Activated naive CD8-positive, alpha-beta T cell treated with anti-CD3 and anti-CD28 coated beads, Interleukin-2, amount 10 ng/mL, durations not matched to agents 7 days and 5 days (primary cell): ENCODE results near the gene LTA4H. TPM values are rescaled to one million over a fixed set of nuclear protein-coding genes. Genes with fewer than 3 reads are reported as not detected.
A peak's percentile ranks its signal among the peaks of the same experiment; 100 is the strongest.
"Not testable (repeated sequence)": the region's sequence is repeated elsewhere in the genome, so short reads cannot be mapped to it uniquely, and the experiment has no call there.

Experiments
- ATAC-seq: fragments of 150-1000 bp; cut with Tn5 transposase; one replicate; pipeline ENCODE4 v1.10.0; 2021; ENCODE audit warnings: low read depth, moderate library complexity
- POLR2A ChIA-PET: fragments of 350-600 bp; sonication (Branson Sonifier 250); formaldehyde crosslinking; loops from one replicate; lab custom pipeline; 2021; ENCODE audit warnings: antibody characterized with exemption; lab: Charles Lee
- DNase-seq: peaks from one replicate; pipeline ENCODE4 v3.0.0; 2021
- H3K27ac Mint-ChIP-seq: one replicate; pipeline ENCODE4 v1.8.0; 2022; ENCODE audit warnings: mild to moderate bottlenecking, mixed read lengths
- H3K27me3 Mint-ChIP-seq: one replicate; pipeline ENCODE4 v1.8.0; 2022; ENCODE audit warnings: mild to moderate bottlenecking, moderate library complexity, mixed read lengths
- H3K36me3 Mint-ChIP-seq: one replicate; pipeline ENCODE4 v1.8.0; 2021; ENCODE audit warnings: mild to moderate bottlenecking, mixed read lengths
- H3K4me1 Mint-ChIP-seq: one replicate; pipeline ENCODE4 v1.8.0; 2021; ENCODE audit warnings: mixed read lengths
- H3K4me3 Mint-ChIP-seq: one replicate; pipeline ENCODE4 v1.8.0; 2022; ENCODE audit warnings: mild to moderate bottlenecking, moderate library complexity, mixed read lengths
- H3K9me3 Mint-ChIP-seq: one replicate; pipeline ENCODE4 v1.8.0; 2021; ENCODE audit warnings: mixed read lengths
- total RNA-seq, 2 experiments: library from RNA; stranded (reverse); gene quantifications; one replicate each; pipeline ENCODE4 v1.2.3, GENCODE V29; 2021

Gene LTA4H
- total RNA-seq, 2 experiments from 2014 or later = 49.2 to 50.7 TPM

GRCh38 chr12:96068111-96068510 is 32.7 kb upstream of the LTA4H start:
- peaks cover 2% of the 10 kb centered on the region for H3K27me3 Mint-ChIP-seq
- POLR2A ChIA-PET = interaction anchor here (1.3 kb wide), 1 partner anchor 142 kb away, joined by 4 read pairs; no protein-coding TSS in a partner anchor
- peaks cover 17% of the 10 kb centered on the region for H3K4me1 Mint-ChIP-seq
- no peaks in the 10 kb centered on the region for H3K9me3 Mint-ChIP-seq
- H3K36me3 Mint-ChIP-seq = no peaks in the 10 kb centered on the region
- DNase-seq (no peak), ATAC-seq (no peak)
- H3K4me3 Mint-ChIP-seq = no peak overlapping the region
- H3K27ac Mint-ChIP-seq = no peak overlapping the region

GRCh38 chr12:96065776-96066175 is 30.4 kb upstream of the LTA4H start:
- H3K27ac Mint-ChIP-seq, H3K9me3 Mint-ChIP-seq, POLR2A ChIA-PET, H3K4me3 Mint-ChIP-seq, H3K36me3 Mint-ChIP-seq, H3K27me3 Mint-ChIP-seq, ATAC-seq, DNase-seq: not testable (repeated sequence)
- peaks cover 20% of the 10 kb centered on the region for H3K4me1 Mint-ChIP-seq

GRCh38 chr12:96064966-96065365 is 29.6 kb upstream of the LTA4H start:
- H3K27ac Mint-ChIP-seq = no peak overlapping the region
- H3K36me3 Mint-ChIP-seq = no peaks in the 10 kb centered on the region
- no peak overlapping the region for H3K4me3 Mint-ChIP-seq
- peaks cover 20% of the 10 kb centered on the region for H3K4me1 Mint-ChIP-seq
- no peaks in the 10 kb centered on the region for H3K27me3 Mint-ChIP-seq
- DNase-seq = no peak
- no peak for ATAC-seq
- no peaks in the 10 kb centered on the region for H3K9me3 Mint-ChIP-seq
- POLR2A ChIA-PET = no interaction called here

DNA sequence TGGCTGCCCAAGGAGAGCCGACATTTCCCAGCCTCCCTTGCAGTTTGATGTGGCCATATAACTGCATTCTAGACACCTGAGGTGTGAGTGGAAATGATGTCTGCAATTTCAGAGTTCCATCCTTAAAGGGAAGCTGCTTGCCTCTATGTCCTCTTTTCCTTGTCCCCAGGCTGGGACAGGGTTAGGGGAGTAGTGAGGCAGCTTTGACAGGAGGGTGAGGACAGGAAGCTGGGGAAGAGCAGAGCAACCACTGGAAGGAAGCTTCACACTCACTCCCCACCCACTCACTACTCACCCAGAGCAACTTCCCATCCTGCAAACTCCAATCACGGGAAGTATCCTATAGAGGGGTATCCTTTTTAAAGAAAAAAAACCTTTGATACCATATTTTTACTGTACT is 28.9 kb upstream of the LTA4H start:
- DNase-seq (no peak), ATAC-seq (peak; percentile 8)
- no peak overlapping the region for H3K4me3 Mint-ChIP-seq
- H3K9me3 Mint-ChIP-seq = no peaks in the 10 kb centered on the region
- H3K36me3 Mint-ChIP-seq = no peaks in the 10 kb centered on the region
- POLR2A ChIA-PET = interaction anchor here (1.4 kb wide), 1 partner anchor 453 kb away, joined by 4 read pairs; no protein-coding TSS in a partner anchor
- peaks cover 19% of the 10 kb centered on the region for H3K4me1 Mint-ChIP-seq
- no peaks in the 10 kb centered on the region for H3K27me3 Mint-ChIP-seq
- H3K27ac Mint-ChIP-seq = peak overlapping the region; percentile 38

DNA sequence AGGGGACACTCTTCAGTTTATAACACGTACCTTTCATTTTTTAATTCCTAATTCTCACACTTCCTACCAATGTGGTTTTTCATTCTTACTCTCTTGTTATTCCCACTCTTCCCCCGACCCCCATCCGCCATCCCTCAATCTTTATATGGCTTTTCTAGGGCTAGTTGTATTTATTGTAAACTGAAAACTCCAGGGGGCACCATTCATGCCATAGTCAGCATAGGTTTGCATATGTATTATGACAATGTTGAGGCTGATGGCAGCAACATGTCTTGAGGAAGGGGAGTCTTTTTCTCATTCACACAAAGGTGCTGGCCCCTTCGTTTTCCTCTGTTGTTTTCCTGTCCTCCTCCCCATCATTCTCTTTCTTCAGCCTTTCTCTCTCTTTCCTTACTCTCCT is 27.7 kb upstream of the LTA4H start:
- Mint-ChIP-seq H3K27ac (peak overlapping the region; percentile 7), H3K4me3 (no peak overlapping the region), H3K4me1 (peaks cover 19% of the 10 kb centered on the region), H3K27me3 (no peaks in the 10 kb centered on the region), H3K36me3 (no peaks in the 10 kb centered on the region), H3K9me3 (no peaks in the 10 kb centered on the region)
- ATAC-seq (peak; percentile 34), DNase-seq (no peak)
- POLR2A ChIA-PET = interaction anchor here (1.4 kb wide), 1 partner anchor 454 kb away, joined by 4 read pairs; no protein-coding TSS in a partner anchor

DNA sequence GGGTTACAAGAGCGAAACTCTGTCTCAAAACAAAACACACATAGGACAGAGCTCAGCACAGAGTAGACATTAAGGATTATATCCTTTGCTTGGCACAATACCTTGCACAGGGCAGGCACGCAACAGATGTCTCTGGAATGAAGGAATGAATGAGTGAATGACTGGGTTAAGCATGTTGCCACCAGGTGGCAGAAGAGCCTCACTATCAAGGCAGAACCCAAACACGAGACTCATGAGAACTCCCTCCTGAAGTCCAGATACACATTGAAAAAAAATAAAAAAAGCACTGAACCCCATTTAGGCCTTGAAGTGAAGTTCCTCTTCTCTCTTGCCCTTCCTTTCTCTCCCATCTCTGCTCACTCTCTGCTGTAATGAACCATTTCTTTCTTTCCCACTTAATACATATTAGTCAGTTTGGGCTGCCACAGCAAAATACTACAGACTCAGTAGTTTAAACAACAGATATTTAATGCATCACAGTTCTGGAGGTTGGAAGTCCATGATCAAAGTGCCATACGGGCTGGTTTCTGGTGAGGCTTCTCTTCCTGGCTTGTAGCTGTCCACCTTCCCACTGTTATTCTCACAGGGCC is 26.6 kb upstream of the LTA4H start:
- no peak overlapping the region for H3K4me3 Mint-ChIP-seq
- DNase-seq = peak; percentile 56
- peak; percentile 71 for ATAC-seq
- peaks cover 19% of the 10 kb centered on the region for H3K4me1 Mint-ChIP-seq
- H3K27me3 Mint-ChIP-seq = no peaks in the 10 kb centered on the region
- no peaks in the 10 kb centered on the region for H3K36me3 Mint-ChIP-seq
- no peaks in the 10 kb centered on the region for H3K9me3 Mint-ChIP-seq
- POLR2A ChIA-PET = interaction anchor here (0.7 kb wide), 1 partner anchor 147 kb away, joined by 4 read pairs; no protein-coding TSS in a partner anchor
- no peak overlapping the region for H3K27ac Mint-ChIP-seq

DNA sequence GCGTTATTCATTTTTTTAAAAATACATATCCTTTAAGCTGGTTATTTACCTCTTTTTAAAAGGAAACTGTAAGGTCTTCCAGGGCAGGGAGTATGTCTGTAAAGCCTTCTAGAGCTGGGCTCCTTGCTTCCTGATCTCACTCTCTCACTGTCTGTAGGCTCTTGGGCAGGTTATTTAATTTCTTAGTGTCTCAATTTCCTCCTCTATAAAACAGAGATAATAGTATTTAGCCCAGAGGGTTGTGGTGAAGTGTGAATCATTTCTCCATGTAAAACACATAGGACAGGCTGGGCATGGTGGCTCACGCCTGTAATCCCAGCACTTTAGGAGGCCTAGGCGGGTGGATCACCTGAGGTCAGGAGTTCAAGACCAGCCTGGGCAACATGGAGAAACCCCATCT is 25.9 kb upstream of the LTA4H start:
- no peak overlapping the region for H3K4me3 Mint-ChIP-seq
- no peaks in the 10 kb centered on the region for H3K27me3 Mint-ChIP-seq
- H3K27ac Mint-ChIP-seq = no peak overlapping the region
- no peaks in the 10 kb centered on the region for H3K36me3 Mint-ChIP-seq
- DNase-seq (no peak), ATAC-seq (no peak)
- H3K4me1 Mint-ChIP-seq = peaks cover 19% of the 10 kb centered on the region
- no peaks in the 10 kb centered on the region for H3K9me3 Mint-ChIP-seq
- POLR2A ChIA-PET = interaction anchor here (1.6 kb wide), 1 partner anchor 155 kb away, joined by 5 read pairs; no protein-coding TSS in a partner anchor

GRCh38 chr12:96060041-96060440 is 24.7 kb upstream of the LTA4H start:
- H3K9me3 Mint-ChIP-seq = no peaks in the 10 kb centered on the region
- no peak overlapping the region for H3K27ac Mint-ChIP-seq
- no peak for ATAC-seq
- H3K4me1 Mint-ChIP-seq = peaks cover 19% of the 10 kb centered on the region
- H3K36me3 Mint-ChIP-seq = no peaks in the 10 kb centered on the region
- H3K4me3 Mint-ChIP-seq = no peak overlapping the region
- POLR2A ChIA-PET = interaction anchor here (1.6 kb wide), 1 partner anchor 156 kb away, joined by 5 read pairs; no protein-coding TSS in a partner anchor
- no peak for DNase-seq
- H3K27me3 Mint-ChIP-seq = no peaks in the 10 kb centered on the region

DNA sequence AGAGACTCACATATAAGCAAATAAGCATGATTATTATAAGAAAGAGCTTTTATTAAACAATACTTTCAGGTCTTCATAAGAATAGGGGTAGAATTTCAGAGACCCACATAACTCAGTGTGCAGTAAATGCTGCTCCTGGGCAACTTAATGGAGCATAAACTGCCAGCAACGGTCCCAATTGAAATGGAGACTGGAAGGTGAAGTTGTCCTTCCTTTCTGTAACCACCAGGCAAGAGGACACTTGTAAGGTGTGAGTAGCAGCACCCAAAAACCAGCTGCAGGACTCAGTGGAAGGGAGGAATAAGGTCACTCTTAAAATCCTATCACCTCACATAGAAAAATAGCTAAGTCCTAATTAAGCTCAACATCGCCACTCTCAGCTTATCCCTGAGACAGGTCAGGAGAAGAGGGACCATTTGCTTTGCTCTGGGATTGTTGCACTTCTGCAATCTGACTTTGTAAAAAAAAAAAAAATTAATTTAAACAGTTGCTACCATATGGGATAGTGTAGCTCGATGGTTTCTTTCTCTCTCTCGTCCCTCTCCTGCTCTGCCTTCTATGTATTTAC is 22.7 kb upstream of the LTA4H start:
- Mint-ChIP-seq H3K27me3 (no peaks in the 10 kb centered on the region), H3K4me3 (no peak overlapping the region), H3K27ac (no peak overlapping the region), H3K9me3 (no peaks in the 10 kb centered on the region), H3K36me3 (peaks cover 2% of the 10 kb centered on the region), H3K4me1 (peaks cover 9% of the 10 kb centered on the region)
- DNase-seq (no peak), ATAC-seq (no peak)
- POLR2A ChIA-PET = interaction anchor here (0.6 to 0.7 kb wide), 2 partner anchors 26 to 136 kb away, joined by 3 to 4 read pairs; no protein-coding TSS in a partner anchor

GRCh38 chr12:96056646-96057455 is 21.5 kb upstream of the LTA4H start:
- H3K4me3 Mint-ChIP-seq = no peak overlapping the region
- no peak overlapping the region for H3K27ac Mint-ChIP-seq

DNA sequence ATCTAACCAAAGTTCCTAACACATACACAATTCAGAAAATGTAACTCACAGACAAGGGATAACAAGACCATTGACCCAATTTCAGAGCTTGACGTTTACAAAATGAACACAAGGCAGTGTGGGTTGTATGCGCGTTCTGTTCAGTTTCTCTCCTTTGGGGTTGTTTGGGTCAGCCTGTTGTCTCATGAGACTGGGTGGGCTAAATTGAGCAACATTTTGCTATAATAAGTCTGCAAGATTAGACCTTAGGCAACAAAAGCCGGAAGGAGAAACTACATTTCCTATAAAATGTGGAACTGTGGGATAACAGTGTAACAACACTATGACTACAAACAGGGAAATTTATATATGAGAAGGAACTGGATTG is 18.8 kb upstream of the LTA4H start:
- Mint-ChIP-seq H3K4me1 (peaks cover 4% of the 10 kb centered on the region), H3K27me3 (no peaks in the 10 kb centered on the region), H3K9me3 (peaks cover 4% of the 10 kb centered on the region), H3K4me3 (no peak overlapping the region), H3K27ac (no peak overlapping the region), H3K36me3 (peaks cover 3% of the 10 kb centered on the region)
- POLR2A ChIA-PET = interaction anchor here (0.8 kb wide), 1 partner anchor 18 kb away, joined by 3 read pairs; no protein-coding TSS in a partner anchor
- DNase-seq = no peak
- ATAC-seq = no peak

More at GRCh38 chr12:96056646-96057455, 21.5 kb upstream of the LTA4H start:
- POLR2A ChIA-PET = no interaction called here
- DNase-seq (no peak), ATAC-seq (no peak)
- Mint-ChIP-seq H3K4me1 (peaks cover 3% of the 10 kb centered on the region), H3K36me3 (peaks cover 2% of the 10 kb centered on the region), H3K9me3 (no peaks in the 10 kb centered on the region), H3K27me3 (no peaks in the 10 kb centered on the region)

GRCh38 chr12:96053476-96054243 is 18.3 kb upstream of the LTA4H start:
- H3K9me3 Mint-ChIP-seq = peaks cover 4% of the 10 kb centered on the region
- peaks cover 3% of the 10 kb centered on the region for H3K36me3 Mint-ChIP-seq
- H3K4me1 Mint-ChIP-seq = peaks cover 4% of the 10 kb centered on the region
- DNase-seq (no peak), ATAC-seq (no peak)
- H3K27ac Mint-ChIP-seq = no peak overlapping the region
- H3K27me3 Mint-ChIP-seq = no peaks in the 10 kb centered on the region
- POLR2A ChIA-PET = interaction anchor here (0.8 kb wide), 1 partner anchor 18 kb away, joined by 3 read pairs; no protein-coding TSS in a partner anchor
- H3K4me3 Mint-ChIP-seq = no peak overlapping the region
